ENCODE data around the gene XPA.

The XPA gene

GRCh38 chr9:97689401-97690180, 7.5 kb downstream of the XPA start:
- Mint-ChIP-seq H3K36me3 (ENCODE audit: low read depth) (peaks cover 88% of the 10 kb centered on the region), H3K4me3 (no peak overlapping the region), H3K27me3 (no peaks in the 10 kb centered on the region), H3K9me3 (no peaks in the 10 kb centered on the region), H3K4me1 (ENCODE audit: low read depth) (peaks cover 19% of the 10 kb centered on the region), H3K27ac (peak overlapping the region; percentile 52)
- DNase-seq, result no peak

- Mint-ChIP-seq H3K27me3 (no peaks in the 10 kb centered on the region), H3K4me1 (ENCODE audit: low read depth) (peaks cover 10% of the 10 kb centered on the region), H3K4me3 (no peak overlapping the region), H3K27ac (peak overlapping the region; percentile 16), H3K9me3 (no peaks in the 10 kb centered on the region), H3K36me3 (ENCODE audit: low read depth) (peaks cover 89% of the 10 kb centered on the region)
- no peak for DNase-seq
These were observed 8.5 kb downstream of the XPA start for GRCh38 chr9:97688654-97689053.

DNA sequence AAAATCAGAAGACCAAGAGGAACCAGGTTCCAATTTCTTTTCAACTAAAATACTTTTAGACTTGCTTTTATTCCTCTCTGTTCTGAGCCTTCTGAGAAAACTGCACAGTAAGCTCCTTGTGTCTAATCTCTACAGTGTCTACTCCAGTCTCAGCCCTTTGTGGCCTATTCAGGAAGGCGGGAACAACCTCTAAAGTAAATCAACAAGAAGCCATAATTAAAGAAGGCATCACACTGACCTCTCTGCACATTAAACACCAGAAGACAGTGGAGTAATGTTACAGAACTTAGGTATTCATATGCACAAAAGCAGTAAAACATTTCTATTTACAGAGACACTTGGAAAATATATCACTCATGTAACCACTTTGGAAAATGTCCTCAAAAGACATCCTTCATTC, 14.9 kb downstream of the XPA start:
- peaks cover 16% of the 10 kb centered on the region for H3K4me1 Mint-ChIP-seq (ENCODE audit: low read depth)
- DNase-seq, result no peak
- no peaks in the 10 kb centered on the region for H3K27me3 Mint-ChIP-seq
- no peak overlapping the region for H3K4me3 Mint-ChIP-seq
- peaks cover 86% of the 10 kb centered on the region for H3K36me3 Mint-ChIP-seq (ENCODE audit: low read depth)
- H3K9me3 Mint-ChIP-seq, result no peaks in the 10 kb centered on the region
- H3K27ac Mint-ChIP-seq, result peak overlapping the region; percentile 44

GRCh38 chr9:97675655-97676054, 21.5 kb downstream of the XPA start:
- Mint-ChIP-seq H3K4me1 (ENCODE audit: low read depth) (peaks cover 25% of the 10 kb centered on the region), H3K27ac (peak overlapping the region; percentile 23), H3K4me3 (no peak overlapping the region), H3K27me3 (no peaks in the 10 kb centered on the region), H3K36me3 (ENCODE audit: low read depth) (peaks cover 94% of the 10 kb centered on the region), H3K9me3 (no peaks in the 10 kb centered on the region)
- no peak for DNase-seq

GRCh38 chr9:97673922-97674321, 23.2 kb downstream of the XPA start:
- Mint-ChIP-seq H3K27me3 (no peaks in the 10 kb centered on the region), H3K4me3 (no peak overlapping the region), H3K4me1 (ENCODE audit: low read depth) (peaks cover 13% of the 10 kb centered on the region), H3K9me3 (no peaks in the 10 kb centered on the region), H3K27ac (peak overlapping the region; percentile 81), H3K36me3 (ENCODE audit: low read depth) (peaks cover 96% of the 10 kb centered on the region)
- DNase-seq, result no peak

DNA sequence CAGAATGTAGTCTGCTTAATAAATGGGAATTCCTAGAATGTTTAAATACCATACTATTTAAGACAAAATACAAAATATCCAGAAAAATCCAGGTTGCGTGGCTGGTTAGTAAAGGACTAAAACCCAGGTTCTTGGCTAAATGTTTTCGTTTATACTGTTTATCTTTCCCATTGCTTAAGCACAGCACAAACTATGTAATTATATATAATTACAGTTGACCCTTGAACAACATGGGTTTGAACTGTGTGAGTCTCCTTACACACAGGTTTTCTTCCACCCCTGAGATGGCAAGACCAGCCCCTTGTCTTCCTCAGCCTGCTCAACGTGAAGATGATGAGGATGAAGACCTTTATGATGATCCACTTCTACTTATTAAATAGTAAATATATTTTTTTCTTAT, 24.7 kb downstream of the XPA start:
- peaks cover 96% of the 10 kb centered on the region for H3K36me3 Mint-ChIP-seq (ENCODE audit: low read depth)
- no peak overlapping the region for H3K27ac Mint-ChIP-seq
- DNase-seq, result no peak
- no peak overlapping the region for H3K4me3 Mint-ChIP-seq
- no peaks in the 10 kb centered on the region for H3K27me3 Mint-ChIP-seq
- peaks cover 23% of the 10 kb centered on the region for H3K4me1 Mint-ChIP-seq (ENCODE audit: low read depth)
- no peaks in the 10 kb centered on the region for H3K9me3 Mint-ChIP-seq

- Mint-ChIP-seq H3K36me3 (ENCODE audit: low read depth) (peaks cover 97% of the 10 kb centered on the region), H3K9me3 (no peaks in the 10 kb centered on the region), H3K27ac (peak overlapping the region; percentile 76), H3K4me1 (ENCODE audit: low read depth) (peaks cover 36% of the 10 kb centered on the region), H3K27me3 (no peaks in the 10 kb centered on the region), H3K4me3 (no peak overlapping the region)
- no peak for DNase-seq
These were observed 26.6 kb downstream of the XPA start for GRCh38 chr9:97670586-97670985.

- Mint-ChIP-seq H3K4me3 (no peak overlapping the region), H3K9me3 (no peaks in the 10 kb centered on the region)
These were observed 28.7 kb downstream of the XPA start for GRCh38 chr9:97668485-97668884.

GRCh38 chr9:97666907-97667686, 30.0 kb downstream of the XPA start:
- DNase-seq, result no peak
- H3K27ac Mint-ChIP-seq, result peak overlapping the region; percentile 85
- peaks cover 46% of the 10 kb centered on the region for H3K4me1 Mint-ChIP-seq (ENCODE audit: low read depth)
- H3K4me3 Mint-ChIP-seq, result no peak overlapping the region
- H3K36me3 Mint-ChIP-seq (ENCODE audit: low read depth), result peaks cover 99% of the 10 kb centered on the region
- H3K27me3 Mint-ChIP-seq, result no peaks in the 10 kb centered on the region
- H3K9me3 Mint-ChIP-seq, result no peaks in the 10 kb centered on the region

More at GRCh38 chr9:97668485-97668884, 28.7 kb downstream of the XPA start:
- DNase-seq, result no peak
- Mint-ChIP-seq H3K27ac (peak overlapping the region; percentile 58), H3K4me1 (ENCODE audit: low read depth) (peaks cover 46% of the 10 kb centered on the region), H3K27me3 (no peaks in the 10 kb centered on the region), H3K36me3 (ENCODE audit: low read depth) (peaks cover 96% of the 10 kb centered on the region)

- DNase-seq, result no peak
- Mint-ChIP-seq H3K36me3 (ENCODE audit: low read depth) (peaks cover 98% of the 10 kb centered on the region), H3K4me3 (no peak overlapping the region), H3K27me3 (no peaks in the 10 kb centered on the region), H3K4me1 (ENCODE audit: low read depth) (peaks cover 46% of the 10 kb centered on the region), H3K27ac (peak overlapping the region; percentile 85), H3K9me3 (no peaks in the 10 kb centered on the region)
These were observed 31.4 kb downstream of the XPA start for GRCh38 chr9:97665742-97666141.

DNA sequence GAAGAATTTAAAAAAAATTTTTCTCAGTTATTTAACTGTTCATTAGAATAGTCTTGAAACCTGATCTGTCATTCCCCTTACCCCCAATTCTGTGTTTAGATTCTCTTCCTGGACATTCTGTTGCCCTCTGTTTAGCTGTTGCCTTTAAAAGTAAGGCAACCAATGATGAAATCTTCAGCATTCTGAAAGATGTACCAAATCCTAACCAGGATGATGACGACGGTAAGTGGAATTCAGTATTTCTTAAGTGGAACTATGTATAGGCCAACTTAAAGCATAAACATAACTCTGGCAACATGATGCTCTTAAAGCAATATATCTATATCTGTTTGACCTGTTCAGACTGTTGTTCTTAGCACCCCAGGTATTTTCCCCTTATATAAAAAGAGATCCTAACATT, 36.3 kb downstream of the XPA start:
- Mint-ChIP-seq H3K27ac (no peak overlapping the region), H3K9me3 (no peaks in the 10 kb centered on the region), H3K4me1 (ENCODE audit: low read depth) (peaks cover 26% of the 10 kb centered on the region), H3K4me3 (no peak overlapping the region), H3K27me3 (no peaks in the 10 kb centered on the region), H3K36me3 (ENCODE audit: low read depth) (peaks cover 98% of the 10 kb centered on the region)
- no peak for DNase-seq

GRCh38 chr9:97660340-97660739, 36.8 kb downstream of the XPA start:
- Mint-ChIP-seq H3K36me3 (ENCODE audit: low read depth) (peaks cover 99% of the 10 kb centered on the region), H3K4me3 (no peak overlapping the region), H3K27me3 (no peaks in the 10 kb centered on the region), H3K9me3 (no peaks in the 10 kb centered on the region), H3K4me1 (ENCODE audit: low read depth) (peaks cover 22% of the 10 kb centered on the region), H3K27ac (peak overlapping the region; percentile 72)
- DNase-seq, result no peak

GRCh38 chr9:97659771-97660170, 37.4 kb downstream of the XPA start:
- H3K9me3 Mint-ChIP-seq, result no peaks in the 10 kb centered on the region
- no peaks in the 10 kb centered on the region for H3K27me3 Mint-ChIP-seq
- H3K4me3 Mint-ChIP-seq, result no peak overlapping the region
- H3K4me1 Mint-ChIP-seq (ENCODE audit: low read depth), result peaks cover 16% of the 10 kb centered on the region
- peak overlapping the region; percentile 72 for H3K27ac Mint-ChIP-seq
- peaks cover 99% of the 10 kb centered on the region for H3K36me3 Mint-ChIP-seq (ENCODE audit: low read depth)
- DNase-seq, result no peak

DNA sequence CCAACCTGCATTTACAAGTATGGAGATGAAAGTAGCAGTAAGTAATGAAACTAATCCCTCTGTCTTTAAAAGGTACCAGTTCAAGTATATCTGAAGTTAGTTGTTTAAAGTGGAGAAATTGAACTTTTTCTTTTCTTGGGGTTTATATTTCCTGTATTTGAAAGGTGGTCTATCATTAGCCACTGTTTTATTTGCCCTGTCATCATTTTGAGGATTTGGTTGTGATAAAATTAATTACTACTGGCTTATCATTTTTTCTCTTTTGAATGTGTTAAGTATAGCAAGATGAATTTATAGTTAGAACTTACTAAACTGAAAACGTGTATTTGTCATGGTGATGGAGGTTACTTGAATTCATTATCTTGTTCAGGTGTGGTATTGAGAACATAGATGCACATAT, 38.4 kb downstream of the XPA start:
- Mint-ChIP-seq H3K27me3 (no peaks in the 10 kb centered on the region), H3K4me1 (ENCODE audit: low read depth) (peaks cover 9% of the 10 kb centered on the region), H3K4me3 (no peak overlapping the region), H3K36me3 (ENCODE audit: low read depth) (peaks cover 99% of the 10 kb centered on the region), H3K9me3 (no peaks in the 10 kb centered on the region), H3K27ac (peak overlapping the region; percentile 55)
- no peak for DNase-seq

DNA sequence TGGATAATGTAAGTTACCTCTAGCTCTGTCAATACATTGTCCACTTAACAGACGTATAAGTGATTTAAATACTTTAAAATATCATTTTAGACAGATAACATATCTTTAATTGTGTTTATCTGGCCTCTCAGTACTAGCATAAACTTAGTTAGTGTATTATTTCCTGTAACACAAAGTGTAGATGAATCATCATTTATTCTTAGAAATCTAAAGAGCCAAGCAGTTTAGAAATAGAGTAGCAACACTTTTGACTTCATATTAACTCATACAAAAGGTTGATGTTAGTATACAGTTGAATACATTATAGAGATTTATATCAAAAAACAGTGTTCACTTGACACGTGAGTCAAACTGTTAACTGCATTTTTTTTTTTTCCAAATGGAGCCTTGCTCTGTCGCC, 45.5 kb downstream of the XPA start:
- Mint-ChIP-seq H3K9me3 (no peaks in the 10 kb centered on the region), H3K4me1 (ENCODE audit: low read depth) (peaks cover 17% of the 10 kb centered on the region), H3K27me3 (no peaks in the 10 kb centered on the region), H3K4me3 (no peak overlapping the region), H3K36me3 (ENCODE audit: low read depth) (peaks cover 99% of the 10 kb centered on the region), H3K27ac (peak overlapping the region; percentile 74)
- DNase-seq, result no peak

Data from activated T-cell treated with anti-CD3 and anti-CD28 coated beads, Interleukin-2, amount 50 U/mL, for 24 hours (primary cell).